Panc1 (cell line): ENCODE measurements around the gene THADA. TPM values are rescaled to one million over a fixed set of nuclear protein-coding genes. Genes with fewer than 3 reads are reported as not detected.

Experiments used
- ATAC-seq: fragments of 200-7000 bp; cut with Tn5 transposase; 2 replicates; pipeline ENCODE4 v1.9.1; 2020; ENCODE audit warnings: mild to moderate bottlenecking, moderate library complexity
- BruUV-seq: library from RNA; stranded (reverse); fragments of 400-500 nt; replicated peaks from 2 replicates; lab custom pipeline; 2021; lab: Mats Ljungman, UMichigan
- CTCF ChIA-PET: fragments of 300-600 bp; sonication (Branson Sonifier 250); formaldehyde crosslinking; loops from one replicate; lab custom pipeline; 2022; ENCODE audit warnings: antibody characterized with exemption; lab: Charles Lee
- POLR2A ChIA-PET: fragments of 300-600 bp; sonication (Branson Sonifier 250); formaldehyde crosslinking; loops from one replicate; lab custom pipeline; 2022; ENCODE audit warnings: antibody characterized with exemption; lab: Charles Lee
- DNase-seq: peaks from one replicate; pipeline ENCODE4 v3.0.0-alpha.2; 2010; ENCODE audit warnings: low read depth, low spot score
- H3K27ac ChIP-seq: 2 replicates; pipeline ENCODE4 v1.5.1; 2011; ENCODE audit warnings: mild to moderate bottlenecking, low read length, inconsistent platforms
- H3K27me3 ChIP-seq: fragments of 200-500 bp; sonication (Bioruptor generic); 2 replicates; pipeline ENCODE4 v1.6.0; 2014; ENCODE audit warnings: low read length, inconsistent platforms; ENCODE audit not compliant: control insufficient read depth, insufficient read depth
- H3K36me3 ChIP-seq: fragments of 200-500 bp; sonication (Bioruptor generic); 2 replicates; pipeline ENCODE4 v1.5.1; 2014; ENCODE audit warnings: inconsistent platforms, mild to moderate bottlenecking, low read length, moderate library complexity; ENCODE audit not compliant: control insufficient read depth, insufficient read depth
- H3K4me1 ChIP-seq: 2 replicates; pipeline ENCODE4 v1.5.1; 2011; ENCODE audit warnings: inconsistent platforms, mild to moderate bottlenecking, low read length, moderate library complexity; ENCODE audit not compliant: control insufficient read depth, insufficient read depth
- H3K4me3 ChIP-seq, 2 experiments: 2 replicates each; pipeline ENCODE4 v1.5.1; 2011 to 2012; ENCODE audit warnings: low read depth in 2 of 2, low read length in 2 of 2, mild to moderate bottlenecking in 2 of 2, inconsistent platforms in 1 of 2, moderate library complexity in 1 of 2
- H3K9me3 ChIP-seq: fragments of 200-500 bp; sonication (Bioruptor generic); 2 replicates; pipeline ENCODE4 v1.5.1; 2014; ENCODE audit warnings: low read depth, mild to moderate bottlenecking, inconsistent platforms, low read length, moderate library complexity; ENCODE audit not compliant: control insufficient read depth, insufficient read depth
- POLR2AphosphoS5 ChIP-seq: IDR thresholded peaks from 2 replicates; pipeline ENCODE4 v1.6.1; 2012; ENCODE audit warnings: mild to moderate bottlenecking, low read depth, low read length, moderate library complexity
- SIN3A ChIP-seq: IDR thresholded peaks from 2 replicates; pipeline ENCODE4 v1.6.1; 2012; ENCODE audit warnings: low read depth, mild to moderate bottlenecking, low read length, moderate library complexity, borderline replicate concordance; ENCODE audit not compliant: insufficient read depth
- TCF7L2 ChIP-seq: IDR thresholded peaks from 2 replicates; pipeline ENCODE4 v1.6.1; 2011; ENCODE audit warnings: mild to moderate bottlenecking, low read depth, low read length, inconsistent platforms
- in situ Hi-C: cut with HindIII; loops from 2 replicates; pipeline ENCODE4 v1.10.0; 2016; ENCODE audit warnings: low sequenced_read_pairs, low pct_unique_long_range_greater_than_20kb
- intact Hi-C: fragments of 100-400 bp; cut with micrococcal nuclease; formaldehyde crosslinking; loops from one replicate; pipeline ENCODE4 v1.10.0; 2022; ENCODE audit not compliant: unreplicated experiment
- total RNA-seq: library from RNA; stranded (reverse); gene quantifications from one replicate; pipeline ENCODE4 v1.2.1, GENCODE V29; 2021; ENCODE audit not compliant: unreplicated experiment
- TF ChIP-seq, protein P1 (sequence below): fragments of 450-650 bp; IDR thresholded peaks from 2 replicates; pipeline ENCODE4 v1.5.1; 2017; ENCODE audit warnings: mild to moderate bottlenecking
- TF ChIP-seq, protein P2 (sequence below), 2 experiments: IDR thresholded peaks; 2 replicates each; pipeline ENCODE4 v1.6.1; 2011 to 2012; ENCODE audit warnings: low read depth in 2 of 2, control low read depth in 1 of 2, low read length in 1 of 2, mild to moderate bottlenecking in 1 of 2, moderate library complexity in 1 of 2; ENCODE audit not compliant: insufficient read depth in 1 of 2

Gene THADA
- total RNA-seq, 1 experiment from 2014 or later, result 37.2 TPM

DNA sequence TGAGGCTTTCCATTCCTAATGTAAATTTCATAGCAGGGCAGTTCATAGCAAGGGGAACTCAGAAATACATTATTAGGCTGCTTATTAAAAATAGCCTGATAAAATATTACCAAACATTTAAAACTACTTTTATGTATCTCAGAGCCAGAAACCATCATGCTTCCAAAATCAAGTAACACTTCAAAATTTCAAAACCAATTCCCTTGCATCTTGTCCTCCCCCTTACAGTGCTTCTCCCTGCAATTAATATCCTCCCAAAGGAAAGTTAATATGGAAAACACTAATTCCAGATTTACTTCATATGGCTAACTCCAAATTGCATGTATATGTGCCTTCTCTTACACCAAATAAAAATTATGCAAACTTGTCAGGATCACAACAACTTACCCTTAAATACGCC, 47.8 kb upstream of the THADA start:
- Histone ChIP-seq H3K4me1 (no peaks in the 10 kb centered on the region; the same call in 1 of the 2 replicates), H3K27me3 (no peaks in the 10 kb centered on the region), H3K27ac (no peak overlapping the region), H3K36me3 (no peaks in the 10 kb centered on the region), H3K4me3 (no peak overlapping the region), H3K9me3 (no peaks in the 10 kb centered on the region; the same call in 1 of the 2 replicates)
- intact Hi-C loops (no loop called here), in situ Hi-C loops (no loop called here)
- no peak for DNase-seq
- BruUV-seq, result no TSS peak
- ChIA-PET CTCF (no interaction called here), POLR2A (no interaction called here)
- ATAC-seq, result no peak
- TF ChIP-seq, protein P1, sequence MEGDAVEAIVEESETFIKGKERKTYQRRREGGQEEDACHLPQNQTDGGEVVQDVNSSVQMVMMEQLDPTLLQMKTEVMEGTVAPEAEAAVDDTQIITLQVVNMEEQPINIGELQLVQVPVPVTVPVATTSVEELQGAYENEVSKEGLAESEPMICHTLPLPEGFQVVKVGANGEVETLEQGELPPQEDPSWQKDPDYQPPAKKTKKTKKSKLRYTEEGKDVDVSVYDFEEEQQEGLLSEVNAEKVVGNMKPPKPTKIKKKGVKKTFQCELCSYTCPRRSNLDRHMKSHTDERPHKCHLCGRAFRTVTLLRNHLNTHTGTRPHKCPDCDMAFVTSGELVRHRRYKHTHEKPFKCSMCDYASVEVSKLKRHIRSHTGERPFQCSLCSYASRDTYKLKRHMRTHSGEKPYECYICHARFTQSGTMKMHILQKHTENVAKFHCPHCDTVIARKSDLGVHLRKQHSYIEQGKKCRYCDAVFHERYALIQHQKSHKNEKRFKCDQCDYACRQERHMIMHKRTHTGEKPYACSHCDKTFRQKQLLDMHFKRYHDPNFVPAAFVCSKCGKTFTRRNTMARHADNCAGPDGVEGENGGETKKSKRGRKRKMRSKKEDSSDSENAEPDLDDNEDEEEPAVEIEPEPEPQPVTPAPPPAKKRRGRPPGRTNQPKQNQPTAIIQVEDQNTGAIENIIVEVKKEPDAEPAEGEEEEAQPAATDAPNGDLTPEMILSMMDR, result no peak
- no peak for TF ChIP-seq POLR2AphosphoS5
- TF ChIP-seq TCF7L2, result no peak
- TF ChIP-seq SIN3A, result no peak
- TF ChIP-seq, protein P2, sequence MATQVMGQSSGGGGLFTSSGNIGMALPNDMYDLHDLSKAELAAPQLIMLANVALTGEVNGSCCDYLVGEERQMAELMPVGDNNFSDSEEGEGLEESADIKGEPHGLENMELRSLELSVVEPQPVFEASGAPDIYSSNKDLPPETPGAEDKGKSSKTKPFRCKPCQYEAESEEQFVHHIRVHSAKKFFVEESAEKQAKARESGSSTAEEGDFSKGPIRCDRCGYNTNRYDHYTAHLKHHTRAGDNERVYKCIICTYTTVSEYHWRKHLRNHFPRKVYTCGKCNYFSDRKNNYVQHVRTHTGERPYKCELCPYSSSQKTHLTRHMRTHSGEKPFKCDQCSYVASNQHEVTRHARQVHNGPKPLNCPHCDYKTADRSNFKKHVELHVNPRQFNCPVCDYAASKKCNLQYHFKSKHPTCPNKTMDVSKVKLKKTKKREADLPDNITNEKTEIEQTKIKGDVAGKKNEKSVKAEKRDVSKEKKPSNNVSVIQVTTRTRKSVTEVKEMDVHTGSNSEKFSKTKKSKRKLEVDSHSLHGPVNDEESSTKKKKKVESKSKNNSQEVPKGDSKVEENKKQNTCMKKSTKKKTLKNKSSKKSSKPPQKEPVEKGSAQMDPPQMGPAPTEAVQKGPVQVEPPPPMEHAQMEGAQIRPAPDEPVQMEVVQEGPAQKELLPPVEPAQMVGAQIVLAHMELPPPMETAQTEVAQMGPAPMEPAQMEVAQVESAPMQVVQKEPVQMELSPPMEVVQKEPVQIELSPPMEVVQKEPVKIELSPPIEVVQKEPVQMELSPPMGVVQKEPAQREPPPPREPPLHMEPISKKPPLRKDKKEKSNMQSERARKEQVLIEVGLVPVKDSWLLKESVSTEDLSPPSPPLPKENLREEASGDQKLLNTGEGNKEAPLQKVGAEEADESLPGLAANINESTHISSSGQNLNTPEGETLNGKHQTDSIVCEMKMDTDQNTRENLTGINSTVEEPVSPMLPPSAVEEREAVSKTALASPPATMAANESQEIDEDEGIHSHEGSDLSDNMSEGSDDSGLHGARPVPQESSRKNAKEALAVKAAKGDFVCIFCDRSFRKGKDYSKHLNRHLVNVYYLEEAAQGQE (IDR thresholded peaks at IDR 0.05; ENCODE audit: insufficient read depth in 1 of 2, low read depth in 2 of 2, low read length in 1 of 2), result no peak

DNA sequence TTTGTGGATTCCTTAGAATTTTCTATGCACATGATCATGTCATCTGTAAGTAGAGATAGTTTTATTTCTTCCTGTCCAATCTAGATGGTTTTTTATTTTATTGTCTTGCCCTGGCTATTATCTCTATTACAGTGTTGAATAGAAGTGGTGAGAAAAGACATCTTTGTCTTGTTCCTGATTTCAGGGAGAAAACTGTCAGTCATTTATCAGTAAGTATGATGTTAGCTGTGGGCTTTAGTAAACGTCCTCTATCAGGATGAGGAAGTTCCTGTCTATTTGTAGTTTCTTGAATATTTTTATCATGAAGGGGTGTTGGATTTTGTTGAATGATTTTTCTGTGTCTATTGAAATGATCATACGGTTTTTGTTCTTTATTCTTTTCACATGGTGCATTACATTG, 46.5 kb upstream of the THADA start:
- Histone ChIP-seq H3K4me1 (peaks cover 3% of the 10 kb centered on the region; the same call in 1 of the 2 replicates), H3K27ac (no peak overlapping the region), H3K27me3 (no peaks in the 10 kb centered on the region), H3K9me3 (no peaks in the 10 kb centered on the region; the same call in 1 of the 2 replicates), H3K36me3 (no peaks in the 10 kb centered on the region), H3K4me3 (no peak overlapping the region)
- TF ChIP-seq, protein P2 (IDR thresholded peaks at IDR 0.05; ENCODE audit: insufficient read depth in 1 of 2, low read depth in 2 of 2, low read length in 1 of 2), result no peak
- TF ChIP-seq TCF7L2, result no peak
- TF ChIP-seq SIN3A, result no peak
- TF ChIP-seq, protein P1, result no peak
- no peak for TF ChIP-seq POLR2AphosphoS5
- CTCF ChIA-PET, result no interaction called here
- POLR2A ChIA-PET, result no interaction called here
- DNase-seq (no peak), ATAC-seq (no peak)
- intact Hi-C loops, result no loop called here
- in situ Hi-C loops, result no loop called here
- BruUV-seq, result no TSS peak
